K562 (cell line): Measurements from ENCODE around the gene SLC3A2. TPM values are rescaled to one million over a fixed set of nuclear protein-coding genes. Genes with fewer than 3 reads are reported as not detected.
A peak's percentile ranks its signal among the peaks of the same experiment; 100 is the strongest.

Experiments used
- EP400 ChIP-seq: fragments of 450-650 bp; IDR thresholded peaks from 2 replicates; pipeline ENCODE4 v1.6.1; 2017; ENCODE audit warnings: antibody characterized with exemption, mild to moderate bottlenecking, moderate library complexity
- ERF ChIP-seq: fragments of 450-650 bp; formaldehyde crosslinking; IDR thresholded peaks from 2 replicates; pipeline ENCODE4 v1.4.0; 2020; ENCODE audit warnings: mild to moderate bottlenecking, mixed read lengths
- GTF2A2 ChIP-seq: IDR thresholded peaks from 2 replicates; pipeline ENCODE4 v1.6.1; 2016; ENCODE audit warnings: mild to moderate bottlenecking, missing genetic modification characterization, missing compliant biosample characterization
- JUND ChIP-seq, 2 experiments: IDR thresholded peaks; 2 replicates in 1 of 2; 3 replicates in 1 of 2; pipeline ENCODE4 v1.6.1; 2011; ENCODE audit warnings: borderline replicate concordance in 2 of 2, low read depth in 2 of 2, low read length in 2 of 2, improper control_type of control experiment in 1 of 2, missing biosample characterization in 1 of 2, missing genetic modification characterization in 1 of 2, missing genetic modification reagents in 1 of 2
- MAZ ChIP-seq, 2 experiments: fragments of 450-650 bp in 1 of 2; sonication (generic) in 1 of 2; formaldehyde crosslinking; IDR thresholded peaks in 1 of 2; conservative IDR thresholded peaks in 1 of 2; 2 replicates each; pipeline versions ENCODE4 v1.4.0 to v1.5.0; 2020; ENCODE audit warnings: mild to moderate bottlenecking in 1 of 2, missing genetic modification reagents in 1 of 2
- MYC ChIP-seq, 2 experiments: fragments of 250-450 bp in 1 of 2; sonication (Bioruptor Pico) in 1 of 2; IDR thresholded peaks; 2 replicates each; pipeline versions ENCODE4 v1.5.1 to v1.6.1; 2012 to 2021; ENCODE audit warnings: low read depth in 2 of 2, borderline replicate concordance in 1 of 2, improper control_type of control experiment in 1 of 2, low read length in 1 of 2, mild to moderate bottlenecking in 1 of 2, moderate library complexity in 1 of 2
- NR4A1 ChIP-seq, 2 experiments: fragments of 250-450 bp in 1 of 2; fragments of 450-650 bp in 1 of 2; sonication (Bioruptor Pico) in 1 of 2; IDR thresholded peaks; 2 replicates each; pipeline versions ENCODE4 v1.4.0 to v1.6.1; 2016 to 2020; ENCODE audit warnings: mild to moderate bottlenecking in 2 of 2, missing compliant biosample characterization in 1 of 2, missing genetic modification characterization in 1 of 2, moderate library complexity in 1 of 2
- RBM25 ChIP-seq: fragments of 200-400 bp; formaldehyde crosslinking; IDR thresholded peaks from 2 replicates; pipeline ENCODE4 v1.6.1; 2018; ENCODE audit warnings: low read length, low read depth, moderate library complexity; ENCODE audit not compliant: severe bottlenecking
- RUNX1 ChIP-seq: sonication (generic); IDR thresholded peaks from 2 replicates; pipeline ENCODE4 v1.6.1; 2016; ENCODE audit warnings: antibody characterized with exemption, low read depth
- TEAD2 ChIP-seq: fragments of 450-650 bp; IDR thresholded peaks from 2 replicates; pipeline ENCODE4 v1.6.1; 2016; ENCODE audit warnings: missing genetic modification characterization, control low read depth, missing compliant biosample characterization
- TFE3 ChIP-seq: fragments of 450-650 bp; formaldehyde crosslinking; IDR thresholded peaks from 2 replicates; pipeline ENCODE4 v1.4.0; 2020; ENCODE audit warnings: mild to moderate bottlenecking, mixed read lengths
- ZNF311 ChIP-seq: fragments of 250-450 bp; sonication (Bioruptor Pico); IDR thresholded peaks from 2 replicates; pipeline ENCODE4 v1.4.0; 2020; ENCODE audit warnings: mild to moderate bottlenecking, moderate library complexity
- ZNF395 ChIP-seq: fragments of 200-800 bp; sonication (Bioruptor generic); IDR thresholded peaks from 2 replicates; pipeline ENCODE4 v1.6.1; 2017; ENCODE audit warnings: missing genetic modification characterization, missing compliant biosample characterization
- ZNF41 ChIP-seq: fragments of 250-450 bp; sonication (Bioruptor Pico); conservative IDR thresholded peaks from 2 replicates; pipeline ENCODE4 v1.4.0; 2020; ENCODE audit warnings: mild to moderate bottlenecking
- ZNF785 ChIP-seq: fragments of 250-450 bp; sonication (Bioruptor Pico); IDR thresholded peaks from 2 replicates; pipeline ENCODE4 v1.4.0; 2020; ENCODE audit warnings: mild to moderate bottlenecking
- ZNF79 ChIP-seq: fragments of 250-450 bp; sonication (Bioruptor Pico); IDR thresholded peaks from 2 replicates; pipeline ENCODE4 v1.4.0; 2020; ENCODE audit warnings: low read depth, mild to moderate bottlenecking, moderate library complexity
- polyA plus RNA-seq, 8 experiments: library from polyadenylated mRNA; depleted of rRNA in 4 of 8; stranded (reverse) in 5 of 8; unstranded in 3 of 8; fragments of >200 nt; fragmentation: Nextera tagmentation in 2 of 8; fragmentation: Illumina TruSeq in 1 of 8; extraction: Ambion mirVana in 2 of 8; extraction: Trizol in 1 of 8; gene quantifications; 2 replicates each; pipeline versions ENCODE4 v1.2.1 to v1.2.3, GENCODE V29; 2011 to 2014; ENCODE audit warnings: inconsistent platforms in 1 of 8, missing spikeins in 1 of 8
- total RNA-seq, 7 experiments: library from RNA; depleted of rRNA in 6 of 7; stranded (reverse); fragments of >200 nt in 6 of 7; fragmentation: Illumina TruSeq in 2 of 7; extraction: Trizol in 2 of 7; gene quantifications; 2 replicates each; pipeline versions ENCODE4 v1.2.1 to v1.2.3, GENCODE V29; 2011 to 2021; ENCODE audit warnings: low replicate concordance in 1 of 7
- TF ChIP-seq, protein P1 (sequence below), 3 experiments: fragments of 200-800 bp in 1 of 3; sonication (Bioruptor generic) in 1 of 3; sonication (generic) in 1 of 3; formaldehyde crosslinking in 1 of 3; IDR thresholded peaks; 2 replicates each; pipeline versions ENCODE4 v1.6.1 to v1.8.0; 2016 to 2022; ENCODE audit warnings: mild to moderate bottlenecking in 2 of 3, missing compliant biosample characterization in 2 of 3, missing genetic modification characterization in 2 of 3, missing genetic modification reagents in 1 of 3
- TF ChIP-seq, protein P2 (sequence below): fragments of 250-450 bp; sonication (Bioruptor Pico); IDR thresholded peaks from 2 replicates; pipeline ENCODE4 v1.4.0; 2020; ENCODE audit warnings: mild to moderate bottlenecking

Gene SLC3A2
- total and polyA plus RNA-seq, 9 of the 15 experiments (the other 6 are each of a cell fraction or from before 2014, with no cell fraction given): 20.0 to 296 (median 214) TPM

GRCh38 chr11:62860835-62861563 is 19.7 kb upstream of the SLC3A2 start (continued):
- peak; percentile 83; the same call in 1 of the 2 replicates for TF ChIP-seq ZNF79 (CRISPR knock-in tag)
- TF ChIP-seq, protein P1, sequence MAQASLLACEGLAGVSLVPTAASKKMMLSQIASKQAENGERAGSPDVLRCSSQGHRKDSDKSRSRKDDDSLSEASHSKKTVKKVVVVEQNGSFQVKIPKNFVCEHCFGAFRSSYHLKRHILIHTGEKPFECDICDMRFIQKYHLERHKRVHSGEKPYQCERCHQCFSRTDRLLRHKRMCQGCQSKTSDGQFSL (CRISPR knock-in tag; IDR thresholded peaks at IDR 0.05): no peak
- TF ChIP-seq, protein P1 (tag; IDR thresholded peaks at IDR 0.05): peak in 1 of 2 experiments; percentile 81; a peak in 2 of 4 replicates
- TF ChIP-seq NR4A1 (CRISPR knock-in tag; IDR thresholded peaks at IDR 0.05): no peak
- peak; percentile 93 for TF ChIP-seq NR4A1 (tag; IDR thresholded peaks at IDR 0.05)
- peak; percentile 86 for TF ChIP-seq ZNF311 (CRISPR knock-in tag)
- TF ChIP-seq ZNF41 (CRISPR knock-in tag): peak; percentile 72
- TF ChIP-seq MAZ (CRISPR knock-in tag; conservative IDR thresholded peaks at IDR 0.05 in 1 of 2, IDR thresholded peaks at IDR 0.05 in 1 of 2): 0 out of 4 replicates have a peak, but pooled peaks of 1 of the 2 experiments have one; percentile 30
- no peak for TF ChIP-seq JUND (IDR thresholded peaks at IDR 0.05; ENCODE audit: borderline replicate concordance, low read depth, low read length)
- no peak for TF ChIP-seq JUND (tag; IDR thresholded peaks at IDR 0.05; ENCODE audit: borderline replicate concordance, low read depth, low read length)
- no peak for TF ChIP-seq EP400
- no peak for TF ChIP-seq RBM25
- TF ChIP-seq TFE3 (CRISPR knock-in tag): peak; percentile 7; the same call in 1 of the 2 replicates
- TF ChIP-seq MYC (IDR thresholded peaks at IDR 0.05; ENCODE audit: low read depth, low read length): no peak
- no peak for TF ChIP-seq MYC (CRISPR knock-in tag; IDR thresholded peaks at IDR 0.05; ENCODE audit: borderline replicate concordance, low read depth)
- TF ChIP-seq GTF2A2 (tag): peak; percentile 68; the same call in 1 of the 2 replicates
- TF ChIP-seq ZNF395 (CRISPR knock-in tag): peak; percentile 62; the same call in 1 of the 2 replicates
- TF ChIP-seq, protein P2, sequence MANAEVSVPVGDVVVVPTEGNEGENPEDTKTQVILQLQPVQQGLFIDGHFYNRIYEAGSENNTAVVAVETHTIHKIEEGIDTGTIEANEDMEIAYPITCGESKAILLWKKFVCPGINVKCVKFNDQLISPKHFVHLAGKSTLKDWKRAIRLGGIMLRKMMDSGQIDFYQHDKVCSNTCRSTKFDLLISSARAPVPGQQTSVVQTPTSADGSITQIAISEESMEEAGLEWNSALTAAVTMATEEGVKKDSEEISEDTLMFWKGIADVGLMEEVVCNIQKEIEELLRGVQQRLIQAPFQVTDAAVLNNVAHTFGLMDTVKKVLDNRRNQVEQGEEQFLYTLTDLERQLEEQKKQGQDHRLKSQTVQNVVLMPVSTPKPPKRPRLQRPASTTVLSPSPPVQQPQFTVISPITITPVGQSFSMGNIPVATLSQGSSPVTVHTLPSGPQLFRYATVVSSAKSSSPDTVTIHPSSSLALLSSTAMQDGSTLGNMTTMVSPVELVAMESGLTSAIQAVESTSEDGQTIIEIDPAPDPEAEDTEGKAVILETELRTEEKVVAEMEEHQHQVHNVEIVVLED (CRISPR knock-in tag): 0 out of 2 replicates have a peak, but pooled peaks have one; percentile 46
- 0 out of 2 replicates have a peak, but pooled peaks have one; percentile 63 for TF ChIP-seq ERF (CRISPR knock-in tag)
- TF ChIP-seq ZNF785 (CRISPR knock-in tag): 0 out of 2 replicates have a peak, but pooled peaks have one; percentile 16
- peak; percentile 60; the same call in 1 of the 2 replicates for TF ChIP-seq TEAD2 (tag)
- TF ChIP-seq RUNX1: no peak
